BLaER1 (cell line): ENCODE data around the gene HAVCR1.
"Not testable (repeated sequence)": the region's sequence is repeated elsewhere in the genome, so short reads cannot be mapped to it uniquely, and the experiment has no call there.

Experiments used
- H3K27ac ChIP-seq: shearing (Covaris generic); formaldehyde crosslinking; 2 replicates; pipeline ENCODE4 v1.8.1; 2022
- H3K27me3 ChIP-seq: shearing (Covaris generic); formaldehyde crosslinking; 2 replicates; pipeline ENCODE4 v1.8.1; 2022
- H3K36me3 ChIP-seq: shearing (Covaris generic); formaldehyde crosslinking; 2 replicates; pipeline ENCODE4 v1.8.1; 2022
- H3K4me1 ChIP-seq: shearing (Covaris generic); formaldehyde crosslinking; 2 replicates; pipeline ENCODE4 v1.8.1; 2022
- H3K4me2 ChIP-seq: shearing (Covaris generic); formaldehyde crosslinking; 2 replicates; pipeline ENCODE4 v1.8.1; 2022
- H3K4me3 ChIP-seq: shearing (Covaris generic); formaldehyde crosslinking; 2 replicates; pipeline ENCODE4 v1.8.1; 2022
- H3K9ac ChIP-seq: shearing (Covaris generic); formaldehyde crosslinking; 2 replicates; pipeline ENCODE4 v1.8.1; 2022
- H3K9me3 ChIP-seq: shearing (Covaris generic); formaldehyde crosslinking; 2 replicates; pipeline ENCODE4 v1.8.1; 2022
- H4K20me1 ChIP-seq: shearing (Covaris generic); formaldehyde crosslinking; 2 replicates; pipeline ENCODE4 v1.8.1; 2022
- Cebpa-rat ChIP-seq: shearing (Covaris generic); IDR thresholded peaks from 2 replicates; pipeline ENCODE4 v1.8.1; 2022

Gene HAVCR1

DNA sequence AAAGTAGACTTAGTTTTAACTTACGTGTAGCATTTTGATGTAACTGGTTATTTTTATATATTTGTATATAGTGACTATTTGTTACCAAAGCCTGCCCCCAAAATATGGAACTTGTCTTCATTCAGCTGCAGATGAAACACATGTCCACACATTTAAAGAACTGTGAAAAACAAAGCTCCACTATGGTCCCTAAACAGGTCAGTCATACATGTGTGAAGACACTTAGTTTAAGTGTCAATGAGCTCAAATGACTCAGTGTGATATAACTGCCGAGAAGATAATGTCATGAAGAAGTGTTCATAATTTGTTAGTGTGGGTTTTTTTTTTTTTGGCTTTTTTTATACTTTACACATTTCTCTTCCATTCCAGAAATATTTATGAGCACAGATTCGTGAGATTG lies 28.2 kb downstream of the HAVCR1 start:
- H3K4me3 ChIP-seq = no peak overlapping the region
- no peaks in the 10 kb centered on the region for H3K4me1 ChIP-seq
- no peak overlapping the region for H3K9ac ChIP-seq
- no peaks in the 10 kb centered on the region for H3K27me3 ChIP-seq
- no peak for TF ChIP-seq Cebpa-rat
- no peak overlapping the region for H3K4me2 ChIP-seq
- no peaks in the 10 kb centered on the region for H3K36me3 ChIP-seq
- H4K20me1 ChIP-seq = no peaks in the 10 kb centered on the region
- H3K27ac ChIP-seq = no peak overlapping the region
- H3K9me3 ChIP-seq = no peaks in the 10 kb centered on the region

DNA sequence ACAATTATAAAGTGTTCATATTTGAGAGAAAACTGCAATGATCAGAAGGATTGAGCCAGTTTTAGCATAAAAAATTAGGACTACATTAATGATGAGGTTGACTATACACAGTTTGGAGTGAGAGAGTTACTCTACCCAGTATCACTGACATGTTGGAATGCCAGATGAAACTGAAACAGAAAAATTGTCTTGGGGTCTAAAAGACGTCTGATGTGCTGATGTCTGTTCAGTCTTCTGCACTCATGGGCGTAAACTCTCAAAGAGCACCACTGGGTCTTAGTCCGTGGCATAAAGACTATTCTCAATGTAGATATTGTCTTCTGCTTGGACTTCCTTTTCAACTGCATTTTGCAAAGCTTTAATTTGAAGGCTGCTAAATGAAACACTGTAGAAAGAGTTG lies 29.5 kb downstream of the HAVCR1 start:
- Histone ChIP-seq H3K9me3 (no peaks in the 10 kb centered on the region), H3K4me1 (no peaks in the 10 kb centered on the region), H4K20me1 (no peaks in the 10 kb centered on the region), H3K27ac (no peak overlapping the region), H3K27me3 (no peaks in the 10 kb centered on the region), H3K4me2 (no peak overlapping the region), H3K4me3 (no peak overlapping the region), H3K36me3 (no peaks in the 10 kb centered on the region), H3K9ac (no peak overlapping the region)
- no peak for TF ChIP-seq Cebpa-rat

DNA sequence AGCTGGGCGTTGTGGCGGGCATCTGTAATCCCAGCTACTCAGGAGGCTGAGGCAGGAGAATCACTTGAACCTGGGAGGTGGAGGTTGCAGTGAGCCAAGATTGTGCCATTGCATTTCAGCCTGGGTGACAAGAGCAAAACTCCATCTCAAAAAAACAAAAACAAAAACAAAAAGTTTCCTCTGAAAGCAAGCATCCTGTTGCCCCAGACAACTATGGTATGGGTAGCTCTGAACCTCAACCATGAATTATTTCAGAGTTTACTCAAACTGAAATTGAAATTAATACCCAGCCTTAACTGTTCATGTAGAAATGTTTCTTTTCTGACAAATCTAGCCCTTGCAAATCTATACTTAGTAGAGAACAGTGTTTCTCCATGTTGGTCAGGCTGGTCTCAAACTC lies 31.3 kb downstream of the HAVCR1 start:
- H3K9me3 ChIP-seq, H3K4me3 ChIP-seq, H3K36me3 ChIP-seq, H3K9ac ChIP-seq, H3K27ac ChIP-seq, H3K27me3 ChIP-seq, H3K4me2 ChIP-seq, H4K20me1 ChIP-seq, H3K4me1 ChIP-seq: not testable (repeated sequence)

DNA sequence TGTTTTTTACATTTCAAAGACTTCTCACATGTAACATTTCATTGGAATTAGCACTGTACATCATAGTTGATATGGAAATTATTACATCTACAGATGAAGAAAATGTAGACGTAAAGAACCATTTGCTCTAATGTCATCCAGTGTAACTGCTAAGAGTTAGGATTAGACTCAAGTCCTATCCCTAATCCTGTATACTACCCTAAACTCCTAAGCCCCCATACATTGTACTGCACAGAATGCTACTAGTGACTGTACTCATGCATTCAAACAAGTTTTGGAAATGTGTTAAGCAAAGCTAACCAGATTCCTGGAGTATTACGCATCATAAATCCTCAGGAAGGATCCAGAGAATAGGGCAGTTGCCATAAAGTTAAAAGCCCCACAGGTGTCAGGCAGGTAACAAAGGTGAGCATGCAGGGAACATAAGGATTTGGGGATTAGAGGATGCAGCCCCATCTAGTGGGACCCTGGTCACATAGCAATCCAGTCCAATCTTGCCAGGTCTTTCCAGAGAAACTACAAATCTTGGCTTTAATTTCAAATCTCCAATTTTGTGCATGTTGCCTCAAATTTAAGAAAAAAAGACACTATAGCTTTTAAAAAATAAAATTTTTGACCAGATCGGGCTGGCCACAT lies 32.0 kb downstream of the HAVCR1 start:
- Histone ChIP-seq H4K20me1 (no peaks in the 10 kb centered on the region), H3K36me3 (no peaks in the 10 kb centered on the region), H3K27ac (no peak overlapping the region), H3K4me1 (no peaks in the 10 kb centered on the region), H3K4me3 (no peak overlapping the region), H3K9me3 (no peaks in the 10 kb centered on the region), H3K27me3 (no peaks in the 10 kb centered on the region), H3K9ac (no peak overlapping the region), H3K4me2 (no peak overlapping the region)
- no peak for TF ChIP-seq Cebpa-rat

DNA sequence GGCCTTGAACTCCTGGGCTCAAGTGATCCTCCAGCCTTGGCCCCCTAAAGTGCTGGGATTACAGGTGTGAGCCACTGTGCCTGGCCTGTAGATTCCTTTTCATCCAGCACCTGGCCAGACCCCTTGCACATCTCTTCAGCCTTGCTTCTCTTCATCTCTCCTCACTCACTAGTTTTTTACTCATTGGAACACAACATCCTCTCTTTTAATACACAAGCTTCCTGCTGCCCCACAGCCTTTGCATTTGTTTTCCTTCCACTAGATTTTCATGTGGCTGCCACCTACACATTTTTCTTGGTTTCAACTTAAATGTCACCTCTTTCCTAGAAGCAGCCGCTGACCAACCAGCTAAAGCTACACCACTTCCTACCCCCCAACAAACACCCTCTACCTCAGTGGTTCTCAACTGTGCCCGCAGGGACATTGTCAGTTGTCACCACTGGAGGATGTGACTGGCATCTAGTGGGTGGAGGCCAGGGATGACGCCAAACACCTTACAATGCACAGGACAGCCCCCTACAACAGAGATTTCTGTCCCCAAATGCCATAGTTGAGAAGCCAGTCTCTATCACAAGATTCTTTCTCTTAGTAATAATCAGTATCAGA lies 33.7 kb downstream of the HAVCR1 start:
- no peaks in the 10 kb centered on the region for H3K4me1 ChIP-seq
- no peaks in the 10 kb centered on the region for H4K20me1 ChIP-seq
- H3K4me2 ChIP-seq = no peak overlapping the region

DNA sequence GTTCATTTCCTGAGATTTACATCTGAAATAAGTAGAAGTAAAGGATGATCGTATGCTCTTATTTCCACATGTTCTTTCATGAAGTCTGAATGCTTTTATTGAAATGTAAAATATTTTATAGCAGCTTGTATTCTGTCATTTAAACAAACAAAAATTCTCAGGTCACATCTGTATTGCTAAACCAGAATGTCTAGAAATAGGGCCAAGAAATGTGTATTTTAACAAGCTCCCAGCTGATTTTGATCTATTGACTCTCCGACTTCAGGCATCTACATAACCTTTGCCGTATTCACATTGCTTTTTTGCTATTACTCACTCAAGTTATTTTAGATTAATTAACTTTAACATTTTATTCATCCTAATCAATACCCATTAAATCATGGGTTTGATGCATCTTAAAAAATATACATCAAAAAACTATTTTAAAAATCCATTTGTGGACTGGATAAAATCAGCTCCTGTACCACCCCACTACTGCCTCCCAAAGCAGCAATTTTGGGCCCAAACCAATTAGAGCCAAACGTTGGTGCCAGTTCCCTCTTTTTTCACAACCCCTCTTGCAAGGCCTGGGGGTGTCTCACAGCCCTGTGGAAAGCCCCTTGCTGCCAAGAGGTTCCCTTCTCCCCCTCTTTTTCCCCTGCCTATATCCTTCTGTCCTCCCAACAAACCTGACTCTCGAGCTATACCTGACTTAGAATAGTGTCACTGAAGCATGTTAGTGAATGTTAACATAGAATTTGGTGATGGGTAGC lies 34.5 kb downstream of the HAVCR1 start:
- H3K27me3 ChIP-seq = no peaks in the 10 kb centered on the region
- no peaks in the 10 kb centered on the region for H4K20me1 ChIP-seq
- H3K9ac ChIP-seq = no peak overlapping the region
- no peak overlapping the region for H3K4me2 ChIP-seq
- no peak for TF ChIP-seq Cebpa-rat
- H3K36me3 ChIP-seq = no peaks in the 10 kb centered on the region
- H3K9me3 ChIP-seq = no peaks in the 10 kb centered on the region
- no peak overlapping the region for H3K27ac ChIP-seq
- no peaks in the 10 kb centered on the region for H3K4me1 ChIP-seq
- H3K4me3 ChIP-seq = no peak overlapping the region

More for the DNA sequence above, 33.7 kb downstream of the HAVCR1 start:
- Histone ChIP-seq H3K4me3 (no peak overlapping the region), H3K9ac (no peak overlapping the region), H3K27ac (no peak overlapping the region), H3K27me3 (no peaks in the 10 kb centered on the region), H3K9me3 (no peaks in the 10 kb centered on the region), H3K36me3 (no peaks in the 10 kb centered on the region)
- no peak for TF ChIP-seq Cebpa-rat

DNA sequence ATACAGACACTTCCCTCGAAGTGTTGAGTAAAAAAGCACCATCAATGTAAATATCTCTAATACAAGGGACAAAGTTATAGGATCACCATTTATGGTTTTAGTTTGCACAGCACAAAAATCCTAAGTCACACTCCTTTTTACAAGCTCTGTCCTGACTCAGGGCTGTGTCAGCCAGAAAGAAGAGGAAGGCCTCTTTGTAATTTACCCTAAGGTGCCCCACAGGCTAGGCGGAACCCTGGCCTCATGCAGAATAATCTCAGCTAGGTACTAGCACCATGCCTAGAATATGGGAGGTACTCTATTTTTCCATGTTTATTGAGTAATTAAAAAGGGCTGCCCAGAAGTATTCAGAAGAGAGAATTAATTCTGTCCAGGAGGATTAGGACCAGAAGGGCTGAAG lies 36.9 kb downstream of the HAVCR1 start:
- H3K36me3 ChIP-seq = no peaks in the 10 kb centered on the region
- TF ChIP-seq Cebpa-rat = no peak
- no peak overlapping the region for H3K4me2 ChIP-seq
- H3K9ac ChIP-seq = no peak overlapping the region
- no peaks in the 10 kb centered on the region for H3K27me3 ChIP-seq
- no peaks in the 10 kb centered on the region for H4K20me1 ChIP-seq
- no peak overlapping the region for H3K27ac ChIP-seq
- no peak overlapping the region for H3K4me3 ChIP-seq
- H3K9me3 ChIP-seq = peaks cover 12% of the 10 kb centered on the region
- no peaks in the 10 kb centered on the region for H3K4me1 ChIP-seq

DNA sequence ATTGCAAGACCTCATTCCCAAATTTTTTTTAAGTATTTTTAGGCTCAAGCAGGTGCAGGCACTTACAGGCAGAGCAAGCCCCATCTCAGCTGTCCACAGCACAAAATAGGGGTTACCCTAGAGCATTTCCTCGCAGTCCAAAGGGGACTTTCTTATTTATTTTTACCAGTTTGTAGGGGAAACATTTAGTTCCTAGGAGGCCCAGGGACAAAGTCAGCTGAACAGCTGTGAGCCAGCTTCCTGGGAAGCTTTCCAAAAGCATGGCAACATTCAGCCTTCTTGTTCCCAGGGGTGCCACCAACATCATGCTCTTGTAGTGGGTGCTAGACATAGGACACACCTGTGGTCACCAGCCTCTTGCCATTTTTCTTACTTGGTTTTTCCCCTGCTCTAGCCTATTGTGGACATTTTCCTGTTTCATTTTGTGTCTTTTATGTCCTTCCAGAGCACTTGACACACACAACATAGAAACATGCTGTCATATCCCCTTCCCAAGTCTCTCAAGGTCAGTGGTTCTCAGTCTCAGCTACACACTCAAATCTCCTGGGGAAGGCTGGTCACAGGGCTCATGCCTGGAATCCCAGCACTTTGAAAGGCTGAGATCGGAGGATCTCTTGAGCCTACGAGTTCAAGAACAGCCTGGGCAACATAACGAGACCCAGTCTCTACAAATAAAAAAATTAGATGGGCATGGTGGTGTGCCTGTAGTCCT lies 38.2 kb downstream of the HAVCR1 start:
- Histone ChIP-seq H3K27me3 (no peaks in the 10 kb centered on the region), H3K4me3 (no peak overlapping the region), H3K27ac (no peak overlapping the region), H3K9me3 (peaks cover 15% of the 10 kb centered on the region), H3K36me3 (no peaks in the 10 kb centered on the region), H3K4me2 (no peak overlapping the region), H3K9ac (no peak overlapping the region), H4K20me1 (no peaks in the 10 kb centered on the region), H3K4me1 (no peaks in the 10 kb centered on the region)
- TF ChIP-seq Cebpa-rat = no peak

DNA sequence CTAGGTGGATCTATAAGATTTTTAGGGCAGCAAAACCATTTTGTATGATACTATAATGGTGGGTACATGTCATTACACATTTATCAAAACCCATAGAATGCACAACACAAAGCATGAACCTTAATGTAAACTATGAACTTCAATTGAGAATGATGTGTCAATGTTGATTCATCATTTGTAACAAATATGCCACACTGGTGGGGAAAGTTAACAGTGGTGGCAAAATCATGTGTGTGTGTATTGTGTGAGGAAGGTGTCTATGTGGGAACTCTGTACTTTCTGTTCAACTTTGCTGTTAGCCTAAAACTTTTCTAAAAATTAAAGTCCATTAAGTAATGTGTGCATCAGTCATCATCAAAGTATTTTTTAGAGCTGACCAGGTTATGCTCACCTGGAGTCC lies 38.9 kb downstream of the HAVCR1 start:
- Histone ChIP-seq H3K36me3 (no peaks in the 10 kb centered on the region), H3K27ac (no peak overlapping the region), H3K4me1 (no peaks in the 10 kb centered on the region), H4K20me1 (no peaks in the 10 kb centered on the region), H3K27me3 (no peaks in the 10 kb centered on the region), H3K9ac (no peak overlapping the region), H3K4me3 (no peak overlapping the region), H3K4me2 (no peak overlapping the region), H3K9me3 (peaks cover 15% of the 10 kb centered on the region)
- no peak for TF ChIP-seq Cebpa-rat

DNA sequence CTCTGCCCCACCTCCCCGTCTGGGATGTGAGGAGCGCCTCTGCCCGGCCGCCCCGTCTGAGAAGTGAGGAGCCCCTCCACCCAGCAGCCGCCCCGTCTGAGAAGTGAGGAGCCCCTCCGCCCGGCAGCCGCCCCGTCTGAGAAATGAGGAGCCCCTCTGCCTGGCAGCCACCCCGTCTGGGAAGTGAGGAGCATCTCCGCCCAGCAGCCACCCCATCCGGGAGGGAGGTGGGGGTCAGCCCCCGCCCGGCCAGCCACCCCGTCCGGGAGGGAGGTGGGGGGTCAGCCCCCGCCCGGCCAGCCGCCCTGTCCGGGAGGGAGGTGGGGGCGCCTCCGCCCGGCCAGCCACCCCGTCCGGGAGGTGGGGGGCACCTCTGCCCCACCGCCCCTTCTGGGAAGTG lies 44.8 kb downstream of the HAVCR1 start:
- H3K9ac ChIP-seq, H3K27ac ChIP-seq, H4K20me1 ChIP-seq, H3K4me2 ChIP-seq, H3K4me1 ChIP-seq, H3K27me3 ChIP-seq, H3K4me3 ChIP-seq, H3K36me3 ChIP-seq: not testable (repeated sequence)
- peaks cover 24% of the 10 kb centered on the region for H3K9me3 ChIP-seq
